Left forelimb (tissue), 1 donor: ENCODE results near the gene POLR3B.
"Not testable (repeated sequence)": the region's sequence is repeated elsewhere in the genome, so short reads cannot be mapped to it uniquely, and the experiment has no call there.

Source experiments
- DNase-seq: peaks from one replicate; pipeline ENCODE4 v3.0.0-alpha.2; 2018; ENCODE audit warnings: low spot score

The POLR3B gene

DNA sequence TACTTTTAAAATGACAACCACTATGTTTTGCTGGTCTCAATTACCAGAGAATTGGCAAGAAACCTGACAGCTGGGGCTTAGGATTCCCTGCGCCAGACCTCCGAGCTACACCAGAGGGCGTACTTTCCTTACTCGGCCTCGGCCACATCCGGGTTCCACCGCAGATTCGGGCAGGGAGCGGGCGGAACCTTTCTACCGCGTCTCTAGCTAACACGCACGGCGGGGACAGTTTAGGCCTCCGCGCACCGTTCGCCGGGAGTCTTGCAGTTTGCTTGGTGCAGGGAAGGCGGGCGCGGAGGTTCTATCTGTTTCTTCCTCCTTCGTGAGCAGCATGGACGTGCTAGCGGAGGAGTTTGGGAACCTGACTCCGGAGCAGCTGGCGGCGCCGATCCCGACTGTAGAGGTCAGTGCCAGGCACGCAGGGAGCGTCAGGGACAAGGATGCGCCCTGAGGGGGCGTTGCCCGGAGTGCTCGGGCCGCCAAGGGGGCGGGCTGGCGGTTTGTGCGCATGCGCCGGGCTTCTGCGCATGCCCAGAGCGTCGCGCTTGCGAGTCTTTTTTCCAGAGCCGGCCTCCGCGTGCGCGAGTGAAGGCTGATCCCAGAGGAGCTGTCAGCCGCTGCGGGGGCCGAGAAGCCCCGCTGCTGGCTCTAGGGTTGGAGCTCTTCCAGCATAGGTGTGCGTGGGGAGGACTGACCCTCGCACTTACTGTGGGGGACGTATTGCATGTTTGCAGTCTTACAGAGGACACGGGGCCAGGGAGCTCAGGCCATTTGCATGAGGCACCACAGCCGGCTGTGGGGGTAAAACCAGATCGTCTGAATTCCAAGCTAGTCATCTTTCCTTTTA lies at the start of gene POLR3B:
POLR3B (plus strand) TSS at position 200 of the 847 bp plus-strand sequence; CDS start at position 332, 132 bp downstream.
- peak; percentile 98 for DNase-seq

DNA sequence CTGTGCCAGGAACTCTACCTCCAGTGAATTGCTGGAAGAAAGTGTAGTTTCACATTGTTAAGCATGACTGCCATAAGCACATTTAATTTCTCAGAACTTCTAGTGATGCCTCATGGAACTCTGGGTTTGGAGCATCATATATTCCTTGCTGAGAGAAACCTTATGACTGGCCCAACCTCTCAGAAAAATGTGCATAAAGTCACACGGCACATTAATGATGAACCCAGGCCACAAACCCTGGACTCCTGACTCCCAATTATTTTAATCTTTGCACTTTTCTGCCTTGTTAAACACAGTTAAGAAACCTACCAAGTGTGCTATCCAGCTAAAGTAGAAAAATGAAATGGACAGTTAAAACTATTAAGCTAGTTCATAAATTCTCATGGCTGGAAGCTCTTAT lies 49.4 kb upstream of the POLR3B start:
- no peak for DNase-seq

DNA sequence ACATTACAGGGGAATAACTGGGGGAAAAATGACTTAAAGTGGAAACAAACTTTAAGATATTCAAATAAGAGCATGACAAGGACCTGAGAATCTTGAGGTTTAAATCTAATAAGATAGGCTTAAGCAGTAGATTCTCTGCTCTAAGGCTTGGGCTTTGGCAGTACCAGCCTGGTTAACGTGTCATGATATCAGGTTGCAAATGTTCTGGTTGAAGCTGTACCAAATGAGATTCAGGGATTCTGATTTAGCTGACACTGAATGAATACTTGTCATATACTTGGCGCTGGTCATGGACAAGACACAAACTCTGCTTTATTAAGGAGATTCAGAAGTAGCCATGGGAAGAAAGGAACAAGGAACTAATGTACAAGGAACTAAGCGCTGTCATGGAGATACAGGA lies 48.9 kb upstream of the POLR3B start:
- DNase-seq = no peak

DNA sequence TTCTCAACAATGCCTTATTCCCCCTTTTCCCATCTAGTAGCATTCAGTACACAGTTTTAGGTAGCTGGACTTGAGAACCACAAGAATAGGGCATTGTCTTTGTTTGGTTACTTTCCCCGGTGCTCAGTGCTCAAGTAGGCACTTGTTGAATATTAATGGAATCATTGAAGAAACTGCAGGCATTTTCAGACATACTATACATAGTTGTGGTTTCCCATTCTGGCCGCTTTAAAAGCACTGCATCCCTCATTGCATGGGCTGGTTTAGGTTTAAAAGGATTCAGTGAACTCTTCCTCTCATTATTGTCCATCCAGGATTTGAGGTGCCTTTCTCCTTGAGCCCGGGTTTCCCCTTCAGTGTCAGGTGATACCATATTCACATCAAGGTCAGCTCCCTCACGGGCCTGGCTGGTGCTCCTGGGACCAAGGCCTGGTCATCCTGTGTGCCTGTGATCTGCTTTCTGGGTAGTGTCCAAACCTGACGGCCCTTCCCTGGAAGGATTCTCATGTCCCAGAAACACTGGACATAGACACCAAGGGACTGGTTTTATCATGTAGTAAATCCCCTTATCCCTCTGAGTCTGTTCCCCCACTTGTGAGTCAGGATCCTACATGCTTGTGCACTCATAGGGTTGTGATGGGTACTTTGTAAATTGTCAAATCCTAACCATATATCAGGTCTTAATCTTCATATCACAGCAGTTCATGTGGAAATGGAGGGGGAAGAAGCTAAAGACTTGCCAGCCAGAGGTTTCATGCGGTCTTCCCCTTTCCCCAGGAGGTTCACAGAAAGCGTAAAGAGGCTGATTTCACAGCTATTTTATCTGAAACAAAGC lies 47.7 kb upstream of the POLR3B start:
- DNase-seq = no peak

DNA sequence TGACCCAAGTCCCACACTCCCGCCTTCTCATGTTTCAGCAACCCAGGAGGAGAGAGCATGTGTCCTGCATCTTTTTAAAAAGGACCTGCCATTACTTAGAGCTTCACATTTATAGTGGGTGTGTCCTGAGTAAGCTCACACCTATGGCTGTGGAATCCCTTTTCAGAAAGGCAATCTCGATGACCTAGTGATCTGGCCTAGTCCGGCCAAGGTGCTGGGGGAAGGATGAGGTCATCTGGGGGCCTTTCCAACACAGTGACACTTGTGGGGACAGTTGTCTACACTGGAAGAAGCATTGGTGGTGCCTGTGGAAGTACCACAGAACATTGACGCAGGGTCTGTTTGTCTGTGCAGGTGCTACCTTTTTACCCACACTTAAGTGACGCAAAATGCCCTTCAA lies 46.9 kb upstream of the POLR3B start:
- no peak for DNase-seq

DNA sequence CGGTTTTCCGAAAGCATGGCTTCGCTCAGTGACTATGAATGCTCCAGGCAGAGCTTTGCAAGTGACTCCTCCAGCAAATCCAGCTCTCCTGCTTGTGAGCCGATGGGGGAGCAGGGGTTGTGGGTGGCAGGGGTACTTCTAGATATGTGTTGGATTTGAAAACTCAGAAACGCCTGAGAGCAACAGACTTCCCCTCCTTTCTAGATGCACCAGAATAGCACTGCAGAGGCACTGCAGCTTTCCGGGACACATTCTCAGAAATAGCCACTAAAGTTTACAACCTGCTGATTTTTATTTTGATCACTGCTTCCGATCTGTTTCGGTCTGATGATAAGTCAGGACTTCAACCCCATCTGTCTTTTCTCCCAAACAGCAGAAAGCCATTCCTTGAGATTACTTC lies 46.4 kb upstream of the POLR3B start:
- DNase-seq = no peak

DNA sequence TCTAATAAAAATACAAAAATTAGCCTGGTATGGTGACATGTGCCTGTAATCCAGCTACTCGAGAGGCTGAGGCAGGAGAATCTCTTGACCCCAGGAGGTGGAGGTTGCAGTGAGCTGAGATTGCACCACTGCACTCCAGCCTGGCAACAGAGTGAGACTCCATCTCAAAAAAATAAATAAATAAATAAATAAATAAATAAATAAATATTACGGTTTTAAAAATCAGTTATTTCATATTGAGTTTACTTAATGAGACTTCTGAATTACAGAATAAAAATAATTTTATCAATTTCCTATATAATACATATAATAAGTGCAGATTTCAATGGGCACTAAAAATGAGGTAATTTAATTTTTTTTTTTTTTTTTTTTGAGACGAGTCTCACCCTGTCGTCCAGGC lies 44.1 kb upstream of the POLR3B start:
- not testable (repeated sequence) for DNase-seq

DNA sequence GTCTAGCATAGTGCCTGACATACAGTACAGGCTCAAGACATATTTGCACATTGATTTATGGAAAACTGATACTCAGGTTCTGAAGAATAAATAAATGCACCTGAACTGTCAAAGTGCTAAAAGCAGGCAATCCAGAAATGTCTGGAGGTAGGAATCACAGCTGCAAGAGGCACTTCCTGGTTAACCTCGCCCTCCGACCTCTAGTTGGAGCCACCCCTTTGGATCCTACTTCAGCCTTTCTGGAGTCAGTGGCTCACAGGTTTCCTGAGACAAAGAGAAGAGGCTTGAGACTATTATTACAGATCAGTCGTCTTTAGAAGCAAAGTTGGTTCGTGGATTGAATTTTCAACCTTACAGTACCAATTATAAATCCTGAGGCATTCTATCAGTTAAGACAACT lies 42.0 kb upstream of the POLR3B start:
- no peak for DNase-seq

DNA sequence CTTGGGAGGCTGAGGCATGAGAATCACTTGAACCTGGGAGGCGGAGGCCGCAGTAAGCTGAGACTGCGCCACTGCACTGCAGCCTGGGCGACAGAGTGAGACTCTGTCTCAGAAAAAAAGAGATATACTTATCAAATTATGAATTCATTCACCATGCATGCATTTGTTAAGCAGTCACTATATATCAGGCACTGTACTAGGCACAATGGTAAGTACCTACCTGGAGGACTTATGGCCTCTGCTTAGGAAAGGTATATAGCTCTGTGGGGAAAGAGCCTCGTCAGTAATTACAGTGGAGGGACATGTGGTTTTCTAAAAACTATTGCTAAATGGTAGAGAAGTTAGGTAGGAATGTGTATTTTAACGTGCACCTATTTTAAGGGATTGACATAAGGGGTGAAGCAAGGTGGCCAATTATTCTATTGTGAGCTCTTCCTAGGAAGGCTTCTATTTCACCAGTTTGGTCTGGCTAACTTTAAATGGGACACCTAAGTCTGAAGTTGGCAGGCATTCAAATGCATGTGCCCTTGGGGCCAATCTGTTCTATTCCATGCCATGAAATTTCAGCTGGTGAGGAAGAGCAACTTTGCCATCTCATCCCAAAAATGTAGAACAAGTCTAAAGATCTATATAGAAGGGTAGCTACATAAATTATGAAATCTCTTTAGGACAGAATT lies 40.0 kb upstream of the POLR3B start:
- no peak for DNase-seq

DNA sequence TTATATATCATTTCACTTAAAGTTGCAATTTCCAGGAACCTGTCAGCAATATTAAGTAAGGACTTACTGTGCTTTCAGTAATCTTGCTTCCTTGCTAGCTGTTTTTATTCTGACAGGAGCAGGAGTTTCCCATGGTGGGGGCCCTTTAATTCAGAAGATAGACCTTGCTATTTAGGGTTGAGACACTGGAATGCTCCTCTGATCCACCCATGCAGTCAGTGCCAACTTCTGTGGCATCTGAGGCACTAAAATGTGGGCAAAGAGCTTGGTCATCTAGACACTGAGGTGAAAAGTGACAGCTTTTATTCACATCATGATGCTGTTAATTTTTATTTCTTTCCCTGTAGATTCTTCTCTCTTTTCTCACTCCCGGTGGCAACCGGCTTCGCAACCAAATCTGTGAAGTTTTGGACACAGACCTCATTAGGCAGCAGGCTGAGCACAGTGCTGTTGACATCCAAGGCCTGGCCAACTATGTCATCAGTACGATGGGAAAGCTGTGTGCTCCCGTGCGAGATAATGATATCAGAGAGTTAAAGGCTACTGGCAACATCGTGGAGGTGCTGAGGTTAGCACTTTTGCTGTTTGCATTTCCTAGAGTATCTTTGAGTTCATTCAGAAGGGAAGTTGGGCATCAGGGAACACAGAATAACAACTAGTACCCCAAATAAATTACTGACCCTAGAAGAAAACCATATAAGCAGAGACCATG lies 36.3 kb upstream of the POLR3B start:
- no peak for DNase-seq

DNA sequence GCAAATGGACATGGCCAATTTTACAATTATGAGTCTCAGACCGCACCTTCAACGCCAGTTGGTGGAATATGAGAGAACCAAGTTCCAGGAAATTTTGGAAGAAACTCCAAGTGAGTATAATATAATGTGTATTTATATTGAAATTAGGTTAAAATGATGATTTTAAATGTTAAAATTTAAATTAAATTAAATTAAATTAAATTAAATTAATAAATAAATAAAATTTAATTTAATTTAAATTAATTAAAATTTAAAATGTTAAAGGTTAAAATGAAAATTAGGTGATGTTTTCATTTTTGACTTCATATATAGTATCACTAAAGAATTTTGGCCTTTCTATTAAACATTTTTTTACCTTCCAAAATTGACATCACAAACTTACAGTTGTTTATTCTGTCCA lies 34.0 kb upstream of the POLR3B start:
- no peak for DNase-seq

DNA sequence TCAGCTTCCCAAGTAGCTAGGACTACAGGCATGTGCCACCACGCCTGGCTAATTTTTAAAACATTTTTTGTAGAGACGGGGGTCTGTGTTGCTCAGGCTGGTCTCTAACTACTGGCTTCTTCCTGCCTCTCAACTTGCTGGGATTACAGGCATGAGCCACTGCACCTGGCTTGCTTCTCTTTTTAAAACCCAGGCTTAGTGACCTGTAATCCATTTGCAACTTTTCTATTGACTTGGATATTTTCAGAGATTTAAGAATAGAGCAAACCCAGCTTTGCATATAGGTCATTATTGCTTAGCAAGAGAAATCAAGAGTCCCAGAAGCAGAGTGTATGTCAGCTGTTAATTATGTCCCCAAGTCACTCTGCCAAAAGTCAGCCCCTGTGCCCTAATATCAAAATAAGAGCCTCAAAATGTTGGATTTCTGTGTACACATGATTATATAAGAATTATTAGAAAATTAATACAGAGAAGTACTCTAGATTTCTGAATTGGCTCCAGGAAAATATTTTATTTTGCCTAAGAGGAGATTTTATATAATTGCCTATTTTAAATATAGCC lies 30.2 kb upstream of the POLR3B start:
- no peak for DNase-seq

DNA sequence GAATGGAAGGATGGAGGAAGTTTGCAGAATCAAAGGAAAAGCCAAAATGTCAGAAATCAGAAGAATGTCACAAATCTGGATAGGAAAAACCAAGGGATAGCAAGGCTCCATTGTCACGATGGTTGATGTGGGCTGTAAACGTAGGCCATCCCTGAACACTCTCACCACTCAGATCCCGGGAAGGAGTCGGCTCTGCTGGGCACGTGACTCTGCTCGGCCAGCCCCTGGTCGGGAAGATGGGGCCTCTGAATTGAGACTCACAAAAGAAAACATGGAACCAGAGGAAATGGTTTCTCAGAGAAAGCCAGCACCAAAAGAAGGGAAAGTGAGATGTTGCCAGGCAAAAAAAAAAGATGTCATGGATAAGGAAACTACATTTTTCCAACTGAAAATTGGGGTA lies 28.8 kb upstream of the POLR3B start:
- DNase-seq = no peak

DNA sequence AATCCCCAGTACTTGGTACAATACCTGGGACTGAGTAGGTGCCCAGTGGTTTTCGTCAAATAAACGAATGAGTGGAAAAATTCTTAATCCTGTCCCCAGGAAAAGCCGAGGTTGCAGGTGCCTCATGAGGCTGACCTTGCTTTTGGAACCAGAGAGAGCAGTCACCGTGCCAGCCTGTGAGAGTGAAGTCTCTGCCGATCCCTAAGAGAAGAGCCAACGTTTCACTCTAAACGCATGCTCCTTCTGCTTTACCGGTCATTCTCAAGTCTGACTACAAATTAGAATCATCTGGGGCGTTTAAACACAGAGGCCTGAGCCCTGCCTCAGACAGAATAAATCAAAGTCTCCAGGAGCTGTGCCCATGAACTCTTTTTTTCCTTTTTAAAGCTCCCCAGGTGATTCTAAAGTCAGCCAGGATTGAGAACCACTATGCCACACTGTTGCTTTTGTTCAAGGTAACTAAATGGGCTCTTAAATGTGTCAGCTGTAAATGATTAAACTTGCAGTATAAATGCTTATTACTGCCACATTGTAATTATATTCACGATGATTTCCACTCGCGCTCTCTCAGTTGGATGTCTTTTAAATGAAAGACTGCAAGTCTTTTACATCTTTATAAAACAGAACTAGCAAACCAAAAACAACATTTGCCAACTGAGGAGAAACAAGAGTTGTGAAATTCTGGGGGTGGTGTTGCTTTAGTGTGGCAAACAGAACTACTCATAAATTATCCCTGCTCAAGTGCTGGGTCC lies 28.1 kb upstream of the POLR3B start:
- DNase-seq = no peak

DNA sequence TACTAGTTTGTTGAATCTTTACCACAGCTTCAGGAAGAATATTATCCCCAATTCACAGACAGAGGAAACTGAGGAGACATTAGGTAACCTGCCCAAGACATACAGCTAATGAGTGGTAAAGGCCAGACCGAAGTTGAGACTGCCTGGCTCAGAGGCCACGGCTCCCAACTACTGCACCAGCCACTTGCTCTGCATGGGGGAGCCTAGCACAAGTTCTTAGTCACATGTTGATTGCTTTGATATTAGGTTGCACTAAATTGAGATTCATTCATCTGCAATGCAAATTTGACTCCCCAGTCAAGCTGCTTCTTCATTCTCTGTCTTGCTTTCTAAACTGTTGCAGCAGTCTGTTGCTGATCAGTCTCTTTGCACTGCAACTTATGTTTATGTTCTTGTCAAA lies 25.9 kb upstream of the POLR3B start:
- no peak for DNase-seq

DNA sequence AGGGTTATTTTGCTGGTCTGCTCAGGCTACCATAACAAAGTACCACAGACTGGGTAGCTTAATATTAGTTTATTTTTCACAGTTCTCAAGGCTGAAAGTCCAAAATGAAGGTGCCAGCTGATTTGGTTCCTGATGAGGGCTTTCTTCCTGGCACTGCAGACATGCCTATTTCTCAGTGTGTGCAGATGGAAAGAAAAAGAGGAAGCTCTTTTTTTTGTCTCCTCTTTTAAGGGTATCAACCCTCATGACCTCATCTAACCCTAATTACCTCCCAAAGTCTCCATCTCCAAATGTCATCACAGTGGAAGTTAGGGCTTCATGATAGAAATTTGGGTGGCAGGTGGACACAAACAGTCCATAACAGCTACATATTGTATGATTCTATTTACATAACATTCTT lies 25.0 kb upstream of the POLR3B start:
- no peak for DNase-seq

DNA sequence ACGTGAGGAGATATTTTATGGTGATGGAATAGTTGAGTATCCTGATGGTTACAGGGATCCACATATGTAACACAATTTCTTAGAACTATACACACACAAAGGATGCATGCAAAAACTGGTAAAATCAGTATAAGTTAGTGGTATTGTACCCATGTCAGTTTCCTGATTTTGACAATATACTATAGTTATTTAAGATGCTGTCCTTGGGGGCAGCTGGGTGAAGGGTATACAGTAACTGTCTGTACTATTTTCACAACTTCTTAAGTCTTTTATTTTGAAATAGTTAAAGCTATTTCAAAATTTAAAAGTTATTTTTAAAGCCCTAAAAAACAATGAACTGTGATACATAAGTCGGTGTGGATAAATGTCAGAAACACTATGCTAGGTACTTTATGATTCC lies 24.5 kb upstream of the POLR3B start:
- no peak for DNase-seq

DNA sequence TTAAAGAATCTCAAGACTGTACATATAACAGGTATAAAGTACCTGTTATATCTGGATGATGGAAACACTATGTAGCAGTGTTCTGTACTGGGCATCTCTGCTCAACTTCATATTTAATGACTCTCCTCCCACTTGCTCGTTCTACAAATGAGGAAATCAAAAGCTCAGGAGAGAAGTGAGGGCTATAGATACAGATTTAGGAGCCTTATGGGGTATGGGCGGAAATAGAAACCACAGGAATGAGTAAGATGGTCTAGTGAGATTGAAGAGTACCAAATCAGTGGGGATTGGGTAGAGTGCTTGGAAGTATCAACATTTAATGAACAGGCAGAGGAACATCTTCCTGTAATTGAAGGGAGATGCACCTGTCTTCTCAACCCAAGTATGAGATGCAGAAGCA lies 23.8 kb upstream of the POLR3B start:
- no peak for DNase-seq

DNA sequence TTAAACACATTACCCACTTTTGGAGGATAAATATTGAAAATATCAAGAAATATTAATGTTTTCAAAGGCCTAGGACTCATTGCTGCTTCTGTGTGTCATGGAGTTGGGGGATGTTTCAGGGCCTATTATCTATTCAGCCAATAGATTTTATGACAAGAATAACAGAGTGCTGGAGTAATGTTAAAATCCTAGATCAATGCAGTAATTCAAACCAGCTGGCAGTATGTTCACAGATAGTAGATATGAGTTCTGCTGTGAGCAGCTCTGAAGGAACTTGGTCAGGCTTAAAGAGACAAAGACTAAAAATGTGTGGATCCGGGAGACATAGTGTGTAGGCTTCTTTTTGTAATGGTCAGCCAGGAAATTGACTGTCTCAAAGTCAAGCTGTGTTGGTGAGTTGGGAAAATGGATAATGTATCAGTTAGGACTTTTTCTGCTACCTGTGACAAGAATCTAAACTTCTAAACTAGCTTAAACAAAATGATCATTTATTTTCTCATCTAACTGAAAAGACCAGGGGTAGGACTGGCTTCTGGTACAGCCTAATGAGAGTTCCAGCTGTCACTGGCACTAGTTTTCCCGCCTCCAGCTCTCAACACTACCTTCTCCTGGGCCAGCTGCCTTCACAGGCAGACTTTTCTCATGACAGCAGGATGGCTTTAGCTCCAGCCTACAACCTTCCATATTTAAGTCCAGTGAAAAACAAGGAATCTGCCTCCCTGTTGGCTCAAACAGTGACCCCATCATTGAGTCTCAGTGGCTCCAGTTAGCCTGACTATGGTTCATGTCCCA lies 16.3 kb upstream of the POLR3B start:
- no peak for DNase-seq
